ENCODE measurements around the gene ZNF497. TPM values are rescaled to one million over a fixed set of nuclear protein-coding genes. Genes with fewer than 3 reads are reported as not detected.

Gene ZNF497
- total and polyA plus RNA-seq, 9 of the 15 experiments (the other 6 are each of a cell fraction or from before 2014, with no cell fraction given): 0.06 to 0.98 (median 0.44) TPM; not detected in 1

DNA sequence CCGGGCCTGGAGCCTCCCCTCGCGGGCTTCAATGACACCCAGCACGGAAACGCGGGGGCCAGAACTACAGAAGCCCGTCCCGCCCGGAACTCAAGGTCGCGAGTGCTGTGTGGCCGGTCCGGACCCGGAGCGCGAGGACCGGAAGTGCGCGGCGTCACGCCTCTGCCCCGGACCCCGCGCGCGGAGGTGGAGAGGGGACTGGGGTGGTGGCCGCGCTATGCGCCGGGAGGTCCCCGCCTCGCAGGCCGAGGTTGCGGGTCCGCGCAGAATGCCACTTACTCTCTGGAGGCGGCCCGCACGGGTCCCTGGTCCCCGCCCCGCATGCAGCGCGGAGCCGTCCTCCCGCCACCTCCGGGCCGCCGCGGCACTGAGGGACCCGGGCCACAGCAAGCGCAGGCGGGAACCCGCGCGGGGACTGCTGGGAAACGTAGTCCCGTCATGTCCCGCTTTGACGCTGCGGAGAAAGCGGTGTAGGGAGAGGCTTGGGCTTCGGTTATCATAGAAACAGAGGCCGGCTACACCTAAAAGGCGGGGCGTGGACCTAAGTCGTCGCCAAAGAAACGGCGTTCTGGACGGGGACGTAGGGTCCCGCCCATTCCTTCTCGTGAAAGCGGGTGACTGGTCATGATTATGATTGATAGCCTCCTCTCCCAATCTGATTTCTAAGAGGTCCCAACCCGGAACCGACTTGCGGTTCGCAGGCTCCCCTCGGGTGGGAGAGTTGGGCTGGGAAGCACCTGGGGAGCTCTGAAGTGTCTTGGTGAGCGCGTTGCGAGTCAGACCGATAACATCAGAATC is 18.3 kb upstream of the ZNF497 start, which contains the start of gene ZNF837 (continued):
- TF ChIP-seq, protein P1, sequence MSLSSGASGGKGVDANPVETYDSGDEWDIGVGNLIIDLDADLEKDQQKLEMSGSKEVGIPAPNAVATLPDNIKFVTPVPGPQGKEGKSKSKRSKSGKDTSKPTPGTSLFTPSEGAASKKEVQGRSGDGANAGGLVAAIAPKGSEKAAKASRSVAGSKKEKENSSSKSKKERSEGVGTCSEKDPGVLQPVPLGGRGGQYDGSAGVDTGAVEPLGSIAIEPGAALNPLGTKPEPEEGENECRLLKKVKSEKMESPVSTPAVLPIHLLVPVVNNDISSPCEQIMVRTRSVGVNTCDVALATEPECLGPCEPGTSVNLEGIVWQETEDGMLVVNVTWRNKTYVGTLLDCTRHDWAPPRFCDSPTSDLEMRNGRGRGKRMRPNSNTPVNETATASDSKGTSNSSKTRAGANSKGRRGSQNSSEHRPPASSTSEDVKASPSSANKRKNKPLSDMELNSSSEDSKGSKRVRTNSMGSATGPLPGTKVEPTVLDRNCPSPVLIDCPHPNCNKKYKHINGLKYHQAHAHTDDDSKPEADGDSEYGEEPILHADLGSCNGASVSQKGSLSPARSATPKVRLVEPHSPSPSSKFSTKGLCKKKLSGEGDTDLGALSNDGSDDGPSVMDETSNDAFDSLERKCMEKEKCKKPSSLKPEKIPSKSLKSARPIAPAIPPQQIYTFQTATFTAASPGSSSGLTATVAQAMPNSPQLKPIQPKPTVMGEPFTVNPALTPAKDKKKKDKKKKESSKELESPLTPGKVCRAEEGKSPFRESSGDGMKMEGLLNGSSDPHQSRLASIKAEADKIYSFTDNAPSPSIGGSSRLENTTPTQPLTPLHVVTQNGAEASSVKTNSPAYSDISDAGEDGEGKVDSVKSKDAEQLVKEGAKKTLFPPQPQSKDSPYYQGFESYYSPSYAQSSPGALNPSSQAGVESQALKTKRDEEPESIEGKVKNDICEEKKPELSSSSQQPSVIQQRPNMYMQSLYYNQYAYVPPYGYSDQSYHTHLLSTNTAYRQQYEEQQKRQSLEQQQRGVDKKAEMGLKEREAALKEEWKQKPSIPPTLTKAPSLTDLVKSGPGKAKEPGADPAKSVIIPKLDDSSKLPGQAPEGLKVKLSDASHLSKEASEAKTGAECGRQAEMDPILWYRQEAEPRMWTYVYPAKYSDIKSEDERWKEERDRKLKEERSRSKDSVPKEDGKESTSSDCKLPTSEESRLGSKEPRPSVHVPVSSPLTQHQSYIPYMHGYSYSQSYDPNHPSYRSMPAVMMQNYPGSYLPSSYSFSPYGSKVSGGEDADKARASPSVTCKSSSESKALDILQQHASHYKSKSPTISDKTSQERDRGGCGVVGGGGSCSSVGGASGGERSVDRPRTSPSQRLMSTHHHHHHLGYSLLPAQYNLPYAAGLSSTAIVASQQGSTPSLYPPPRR (CRISPR knock-in tag; IDR thresholded peaks at IDR 0.05; ENCODE audit: borderline replicate concordance): 0 out of 2 replicates have a peak, but pooled peaks have one; percentile 47
- TF ChIP-seq, protein P2, sequence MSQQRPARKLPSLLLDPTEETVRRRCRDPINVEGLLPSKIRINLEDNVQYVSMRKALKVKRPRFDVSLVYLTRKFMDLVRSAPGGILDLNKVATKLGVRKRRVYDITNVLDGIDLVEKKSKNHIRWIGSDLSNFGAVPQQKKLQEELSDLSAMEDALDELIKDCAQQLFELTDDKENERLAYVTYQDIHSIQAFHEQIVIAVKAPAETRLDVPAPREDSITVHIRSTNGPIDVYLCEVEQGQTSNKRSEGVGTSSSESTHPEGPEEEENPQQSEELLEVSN (IDR thresholded peaks at IDR 0.05; ENCODE audit: borderline replicate concordance in 1 of 2, extremely low read depth in 1 of 2, insufficient read depth in 1 of 2, insufficient read length in 1 of 2, low read depth in 1 of 2, low read length in 1 of 2, poor library complexity in 1 of 2, severe bottlenecking in 1 of 2): peak; percentile 87 to 96
- TF ChIP-seq POLR2AphosphoS5 (IDR thresholded peaks at IDR 0.05; ENCODE audit: control insufficient read depth, insufficient read depth, low read depth, low read length) (peak; percentile 64), RBM34 (IDR thresholded peaks at IDR 0.05; ENCODE audit: borderline replicate concordance, insufficient read depth, low read length) (0 out of 2 replicates have a peak, but pooled peaks have one; percentile 91), TCF7 (IDR thresholded peaks at IDR 0.05; ENCODE audit: borderline replicate concordance) (0 out of 2 replicates have a peak, but pooled peaks have one; percentile 60), ZFX (CRISPR knock-in tag; IDR thresholded peaks at IDR 0.05) (peak; percentile 100)
- TF ChIP-seq, protein P3, sequence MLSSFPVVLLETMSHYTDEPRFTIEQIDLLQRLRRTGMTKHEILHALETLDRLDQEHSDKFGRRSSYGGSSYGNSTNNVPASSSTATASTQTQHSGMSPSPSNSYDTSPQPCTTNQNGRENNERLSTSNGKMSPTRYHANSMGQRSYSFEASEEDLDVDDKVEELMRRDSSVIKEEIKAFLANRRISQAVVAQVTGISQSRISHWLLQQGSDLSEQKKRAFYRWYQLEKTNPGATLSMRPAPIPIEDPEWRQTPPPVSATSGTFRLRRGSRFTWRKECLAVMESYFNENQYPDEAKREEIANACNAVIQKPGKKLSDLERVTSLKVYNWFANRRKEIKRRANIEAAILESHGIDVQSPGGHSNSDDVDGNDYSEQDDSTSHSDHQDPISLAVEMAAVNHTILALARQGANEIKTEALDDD (IDR thresholded peaks at IDR 0.05): no peak
- TF ChIP-seq, protein P4, sequence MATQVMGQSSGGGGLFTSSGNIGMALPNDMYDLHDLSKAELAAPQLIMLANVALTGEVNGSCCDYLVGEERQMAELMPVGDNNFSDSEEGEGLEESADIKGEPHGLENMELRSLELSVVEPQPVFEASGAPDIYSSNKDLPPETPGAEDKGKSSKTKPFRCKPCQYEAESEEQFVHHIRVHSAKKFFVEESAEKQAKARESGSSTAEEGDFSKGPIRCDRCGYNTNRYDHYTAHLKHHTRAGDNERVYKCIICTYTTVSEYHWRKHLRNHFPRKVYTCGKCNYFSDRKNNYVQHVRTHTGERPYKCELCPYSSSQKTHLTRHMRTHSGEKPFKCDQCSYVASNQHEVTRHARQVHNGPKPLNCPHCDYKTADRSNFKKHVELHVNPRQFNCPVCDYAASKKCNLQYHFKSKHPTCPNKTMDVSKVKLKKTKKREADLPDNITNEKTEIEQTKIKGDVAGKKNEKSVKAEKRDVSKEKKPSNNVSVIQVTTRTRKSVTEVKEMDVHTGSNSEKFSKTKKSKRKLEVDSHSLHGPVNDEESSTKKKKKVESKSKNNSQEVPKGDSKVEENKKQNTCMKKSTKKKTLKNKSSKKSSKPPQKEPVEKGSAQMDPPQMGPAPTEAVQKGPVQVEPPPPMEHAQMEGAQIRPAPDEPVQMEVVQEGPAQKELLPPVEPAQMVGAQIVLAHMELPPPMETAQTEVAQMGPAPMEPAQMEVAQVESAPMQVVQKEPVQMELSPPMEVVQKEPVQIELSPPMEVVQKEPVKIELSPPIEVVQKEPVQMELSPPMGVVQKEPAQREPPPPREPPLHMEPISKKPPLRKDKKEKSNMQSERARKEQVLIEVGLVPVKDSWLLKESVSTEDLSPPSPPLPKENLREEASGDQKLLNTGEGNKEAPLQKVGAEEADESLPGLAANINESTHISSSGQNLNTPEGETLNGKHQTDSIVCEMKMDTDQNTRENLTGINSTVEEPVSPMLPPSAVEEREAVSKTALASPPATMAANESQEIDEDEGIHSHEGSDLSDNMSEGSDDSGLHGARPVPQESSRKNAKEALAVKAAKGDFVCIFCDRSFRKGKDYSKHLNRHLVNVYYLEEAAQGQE (IDR thresholded peaks at IDR 0.05; ENCODE audit: borderline replicate concordance): 0 out of 2 replicates have a peak, but pooled peaks have one; percentile 27
- TF ChIP-seq, protein P4 (CRISPR knock-in tag; IDR thresholded peaks at IDR 0.05; ENCODE audit: low read depth): peak; percentile 86; the same call in 1 of the 2 replicates

Data from K562 (cell line).